ENCODE measurements around the gene IL1A. TPM values are rescaled to one million over a fixed set of nuclear protein-coding genes. Genes with fewer than 3 reads are reported as not detected.

Gene IL1A
- total and polyA plus RNA-seq, 4 experiments from 2014 or later, result 0.15 TPM; not detected in 3

DNA sequence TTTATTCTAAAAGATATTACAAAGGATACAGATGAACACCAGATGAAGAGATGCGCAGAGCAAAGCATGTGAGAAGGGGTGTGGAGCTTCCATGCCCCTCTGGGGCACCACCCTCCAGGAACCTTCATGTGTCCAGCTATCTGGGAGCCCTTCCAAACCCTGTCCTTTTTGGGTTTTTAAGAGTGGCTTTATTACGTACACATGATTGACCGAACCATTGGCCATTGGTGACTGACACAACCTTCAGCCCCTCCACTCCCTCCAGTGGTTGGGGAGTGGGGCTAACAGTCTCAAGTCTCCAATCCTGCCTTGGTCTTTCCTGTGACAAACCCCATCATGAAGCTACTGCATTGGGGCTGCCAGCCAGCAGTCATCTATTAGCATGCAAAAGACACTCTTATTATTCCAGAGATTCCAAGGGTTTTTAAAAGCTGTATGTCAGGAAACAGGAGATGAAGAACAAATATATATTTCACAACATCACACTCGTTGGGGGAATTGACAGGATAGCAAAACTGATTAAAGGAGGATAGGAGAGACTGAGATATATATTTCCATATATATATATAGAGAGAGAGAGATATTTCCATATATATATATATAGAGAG lies 32.9 kb upstream of the IL1A start:
- no peak for DNase-seq
- ChIA-PET CTCF (ENCODE audit: partially characterized antibody) (no interaction called here), POLR2A (ENCODE audit: partially characterized antibody) (no interaction called here)
- intact Hi-C loops (cut with micrococcal nuclease), result no loop called here
- H3K27me3 Mint-ChIP-seq, result no peaks in the 10 kb centered on the region
- H3K4me1 Mint-ChIP-seq, result peaks cover 5 to 24% (median 13%) of the 10 kb centered on the region in 4 donors
- Histone ChIP-seq H3K27me3 (ENCODE audit: insufficient read depth, low read length) (no peaks in the 10 kb centered on the region), H3K9me3 (ENCODE audit: control insufficient read depth in 1 of 2, low read length in 2 of 2) (no peaks in the 10 kb centered on the region), H3K4me1 (ENCODE audit: insufficient read depth, low read length) (peaks cover 13% of the 10 kb centered on the region), H3K36me3 (ENCODE audit: insufficient read depth, low read length) (no peaks in the 10 kb centered on the region), H3K4me3 (ENCODE audit: low read length in 2 of 2) (no peak overlapping the region), H3K27ac (ENCODE audit: low read depth, low read length) (no peak overlapping the region)
- no peak overlapping the region for H3K27ac Mint-ChIP-seq
- H3K4me3 Mint-ChIP-seq, result no peak overlapping the region
- no peaks in the 10 kb centered on the region for H3K36me3 Mint-ChIP-seq
- H3K9me3 Mint-ChIP-seq, result no peaks in the 10 kb centered on the region

DNA sequence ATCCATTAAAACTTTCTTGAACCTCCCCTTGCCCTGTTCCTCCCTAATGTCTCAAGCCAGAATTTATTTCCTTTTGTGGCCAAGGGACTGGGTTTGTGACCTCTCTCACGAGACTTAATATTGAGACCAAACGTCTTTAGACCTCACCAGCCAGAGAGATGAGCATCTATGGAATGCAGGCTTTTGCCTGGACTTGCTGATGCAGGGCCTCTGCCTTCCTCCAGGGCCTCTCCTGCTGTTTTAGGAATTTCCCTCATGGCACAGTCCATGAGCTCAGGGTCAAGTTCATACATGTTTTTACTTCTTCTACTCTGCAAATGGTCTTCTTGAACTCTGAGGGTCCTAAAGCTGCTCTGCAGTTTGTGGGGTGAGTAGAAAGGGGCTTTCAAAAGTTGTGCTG lies 30.0 kb upstream of the IL1A start:
- ChIA-PET POLR2A (ENCODE audit: partially characterized antibody) (no interaction called here), CTCF (ENCODE audit: partially characterized antibody) (no interaction called here)
- no peak for DNase-seq
- intact Hi-C loops (cut with micrococcal nuclease), result no loop called here
- no peak overlapping the region for H3K27ac ChIP-seq (ENCODE audit: low read depth, low read length)
- Mint-ChIP-seq H3K36me3 (no peaks in the 10 kb centered on the region), H3K4me3 (no peak overlapping the region), H3K9me3 (peaks cover 0 to 4% (median 1%) of the 10 kb centered on the region in 8 donors), H3K27me3 (no peaks in the 10 kb centered on the region), H3K4me1 (peaks cover 11 to 25% (median 17%) of the 10 kb centered on the region in 4 donors), H3K27ac (peak overlapping the region in 1 of 7 donors; percentile 11)
- no peaks in the 10 kb centered on the region for H3K27me3 ChIP-seq (ENCODE audit: insufficient read depth, low read length)
- no peak overlapping the region for H3K4me3 ChIP-seq (ENCODE audit: low read length in 2 of 2)
- H3K4me1 ChIP-seq (ENCODE audit: insufficient read depth, low read length), result peaks cover 18% of the 10 kb centered on the region
- no peaks in the 10 kb centered on the region for H3K36me3 ChIP-seq (ENCODE audit: insufficient read depth, low read length)
- H3K9me3 ChIP-seq (ENCODE audit: control insufficient read depth in 1 of 2, low read length in 2 of 2), result no peaks in the 10 kb centered on the region

DNA sequence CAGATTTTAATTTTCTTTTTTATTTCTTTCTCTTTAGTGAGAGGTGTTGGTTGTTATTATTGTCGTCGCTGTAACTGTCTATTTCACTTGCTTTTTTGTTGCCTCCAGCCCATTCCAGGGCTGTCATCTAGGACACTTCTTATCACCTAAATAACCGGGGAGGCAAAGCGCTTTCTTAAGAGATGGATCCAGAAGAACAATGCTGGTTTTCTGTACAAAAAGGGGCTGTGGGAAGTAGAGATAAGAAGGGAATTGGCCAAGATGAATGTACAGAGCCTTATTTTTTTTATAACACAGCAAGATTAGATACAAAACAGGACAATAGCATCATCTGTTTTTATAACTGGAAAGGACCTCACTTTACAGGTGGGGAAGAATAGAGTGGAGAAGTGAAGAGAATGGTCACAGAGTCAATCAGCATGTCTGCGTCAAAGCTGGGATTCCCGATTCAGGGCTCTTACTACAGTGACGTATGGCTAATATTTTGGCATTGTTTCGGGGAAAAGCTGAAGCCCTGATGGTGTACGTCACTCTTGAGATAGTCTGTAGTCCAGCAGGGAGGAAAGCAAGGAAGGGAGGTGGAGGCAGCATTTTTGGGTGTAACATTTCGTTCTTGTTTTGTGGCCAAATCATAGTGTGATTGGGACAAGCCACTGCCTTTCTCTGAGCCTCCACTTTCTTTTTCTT lies 29.1 kb upstream of the IL1A start:
- Histone ChIP-seq H3K4me3 (ENCODE audit: low read length in 2 of 2) (no peak overlapping the region), H3K9me3 (ENCODE audit: control insufficient read depth in 1 of 2, low read length in 2 of 2) (no peaks in the 10 kb centered on the region), H3K27ac (ENCODE audit: low read depth, low read length) (no peak overlapping the region), H3K36me3 (ENCODE audit: insufficient read depth, low read length) (no peaks in the 10 kb centered on the region), H3K4me1 (ENCODE audit: insufficient read depth, low read length) (peaks cover 18% of the 10 kb centered on the region), H3K27me3 (ENCODE audit: insufficient read depth, low read length) (no peaks in the 10 kb centered on the region)
- DNase-seq, result no peak
- peaks cover 0 to 9% (median 3%) of the 10 kb centered on the region in 8 donors for H3K9me3 Mint-ChIP-seq
- ChIA-PET POLR2A (ENCODE audit: partially characterized antibody) (no interaction called here), CTCF (ENCODE audit: partially characterized antibody) (interaction anchor here (0.6 kb wide), 1 partner anchor 63 kb away, joined by 3 read pairs; no protein-coding TSS in a partner anchor)
- no peak overlapping the region for H3K4me3 Mint-ChIP-seq
- intact Hi-C loops (cut with micrococcal nuclease), result no loop called here
- H3K4me1 Mint-ChIP-seq, result peaks cover 11 to 25% (median 17%) of the 10 kb centered on the region in 4 donors
- no peak overlapping the region for H3K27ac Mint-ChIP-seq
- no peaks in the 10 kb centered on the region for H3K27me3 Mint-ChIP-seq
- no peaks in the 10 kb centered on the region for H3K36me3 Mint-ChIP-seq

DNA sequence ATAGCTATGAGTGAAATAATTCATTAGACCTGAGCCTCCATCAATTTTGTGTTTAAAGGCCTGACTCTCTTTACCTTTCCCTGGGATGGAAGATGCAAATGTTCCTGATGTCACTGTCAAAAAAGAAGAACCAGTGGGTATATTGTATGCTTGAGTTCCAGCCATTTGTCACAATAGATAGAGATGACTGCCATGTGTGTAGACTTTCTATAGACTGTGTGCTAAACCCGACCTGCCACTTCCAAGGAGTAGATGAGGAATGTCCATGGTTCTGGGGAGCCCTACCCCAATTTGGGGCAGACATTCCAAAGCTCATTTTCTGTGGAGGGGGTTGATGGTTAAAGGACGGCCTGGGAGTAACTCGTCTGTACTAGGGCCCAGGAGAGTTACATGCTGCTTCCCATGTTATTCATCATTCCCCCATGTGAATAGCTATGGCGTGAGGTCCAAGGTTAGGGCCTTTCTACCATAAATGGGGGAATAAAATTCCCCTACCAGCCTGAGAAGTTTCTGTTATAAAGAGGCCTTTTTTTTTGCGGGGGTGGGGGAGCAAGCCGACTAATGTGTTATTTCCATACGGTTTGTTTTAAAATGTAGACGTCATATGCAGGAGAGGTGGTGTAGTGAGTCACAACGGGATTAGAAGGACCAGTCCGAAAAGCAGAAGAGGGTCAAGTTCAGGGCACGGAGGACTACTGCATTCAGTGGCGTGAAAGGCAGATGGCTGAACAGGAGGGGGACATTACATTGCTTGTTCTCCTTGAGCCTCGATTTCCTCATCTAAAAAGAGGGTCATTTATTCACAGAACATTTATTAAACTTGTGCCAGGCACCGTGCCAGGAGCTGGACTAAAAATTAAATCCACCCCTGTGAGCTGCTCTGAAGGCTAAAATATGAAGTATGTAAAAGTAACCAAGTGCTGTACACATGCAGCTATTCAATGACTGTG lies 28.3 kb upstream of the IL1A start:
- CTCF ChIA-PET (ENCODE audit: partially characterized antibody), result interaction anchor here (0.6 kb wide), 1 partner anchor 62 kb away, joined by 3 read pairs; no protein-coding TSS in a partner anchor
- POLR2A ChIA-PET (ENCODE audit: partially characterized antibody), result interaction anchor here (0.6 kb wide), 1 partner anchor 21 kb away, joined by 3 read pairs; no protein-coding TSS in a partner anchor
- Histone ChIP-seq H3K36me3 (ENCODE audit: insufficient read depth, low read length) (no peaks in the 10 kb centered on the region), H3K27me3 (ENCODE audit: insufficient read depth, low read length) (no peaks in the 10 kb centered on the region), H3K4me3 (ENCODE audit: low read length in 2 of 2) (no peak overlapping the region), H3K4me1 (ENCODE audit: insufficient read depth, low read length) (peaks cover 18% of the 10 kb centered on the region), H3K27ac (ENCODE audit: low read depth, low read length) (no peak overlapping the region), H3K9me3 (ENCODE audit: control insufficient read depth in 1 of 2, low read length in 2 of 2) (no peaks in the 10 kb centered on the region)
- Mint-ChIP-seq H3K27me3 (no peaks in the 10 kb centered on the region), H3K27ac (peak overlapping the region in 3 of 7 donors; percentile 67 to 75 (median 75)), H3K4me1 (peaks cover 11 to 25% (median 17%) of the 10 kb centered on the region in 4 donors), H3K36me3 (no peaks in the 10 kb centered on the region), H3K9me3 (peaks cover 0 to 12% (median 4%) of the 10 kb centered on the region in 8 donors), H3K4me3 (peak overlapping the region in 2 of 8 donors; percentile 35 to 47)
- intact Hi-C loops (cut with micrococcal nuclease), result no loop called here
- DNase-seq, result no peak

DNA sequence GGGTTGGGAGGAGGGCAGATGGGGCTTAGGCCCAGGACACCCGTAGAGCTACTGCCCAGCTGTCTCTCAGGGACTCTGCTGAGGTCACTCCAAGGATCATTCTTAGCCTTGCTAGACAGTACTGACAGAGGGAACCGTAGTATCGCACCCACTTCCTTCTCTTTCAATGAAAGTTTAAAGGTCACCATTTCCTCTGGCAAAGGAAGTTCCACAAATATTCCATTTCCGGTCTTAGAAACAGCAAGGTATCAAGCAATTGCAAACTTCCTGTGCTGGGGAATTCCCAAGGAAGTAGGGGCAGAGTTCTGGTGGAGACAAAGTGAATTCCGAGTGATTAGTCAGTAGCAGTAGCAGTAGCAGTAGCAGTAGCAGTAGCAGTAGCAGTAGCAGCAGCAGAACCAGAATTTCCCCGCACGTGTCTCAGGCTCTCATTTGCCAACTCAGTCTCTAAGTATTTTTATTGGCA lies 27.6 kb upstream of the IL1A start:
- Mint-ChIP-seq H3K4me1 (peaks cover 11 to 25% (median 17%) of the 10 kb centered on the region in 4 donors), H3K27ac (peak overlapping the region in 3 of 7 donors; percentile 17 to 75 (median 67)), H3K27me3 (no peaks in the 10 kb centered on the region), H3K9me3 (peaks cover 0 to 16% (median 9%) of the 10 kb centered on the region in 8 donors), H3K36me3 (no peaks in the 10 kb centered on the region), H3K4me3 (peak overlapping the region in 3 of 8 donors; percentile 11 to 47 (median 46))
- H3K9me3 ChIP-seq (ENCODE audit: control insufficient read depth in 1 of 2, low read length in 2 of 2), result no peaks in the 10 kb centered on the region
- no peak overlapping the region for H3K4me3 ChIP-seq (ENCODE audit: low read length in 2 of 2)
- peak in 2 of 5 donors; percentile 1 to 7 for DNase-seq
- ChIA-PET CTCF (ENCODE audit: partially characterized antibody) (no interaction called here), POLR2A (ENCODE audit: partially characterized antibody) (interaction anchor here (0.6 kb wide), 1 partner anchor 20 kb away, joined by 3 read pairs; no protein-coding TSS in a partner anchor)
- no peaks in the 10 kb centered on the region for H3K36me3 ChIP-seq (ENCODE audit: insufficient read depth, low read length)
- intact Hi-C loops (cut with micrococcal nuclease), result no loop called here
- peaks cover 18% of the 10 kb centered on the region for H3K4me1 ChIP-seq (ENCODE audit: insufficient read depth, low read length)
- no peak overlapping the region for H3K27ac ChIP-seq (ENCODE audit: low read depth, low read length)
- no peaks in the 10 kb centered on the region for H3K27me3 ChIP-seq (ENCODE audit: insufficient read depth, low read length)

DNA sequence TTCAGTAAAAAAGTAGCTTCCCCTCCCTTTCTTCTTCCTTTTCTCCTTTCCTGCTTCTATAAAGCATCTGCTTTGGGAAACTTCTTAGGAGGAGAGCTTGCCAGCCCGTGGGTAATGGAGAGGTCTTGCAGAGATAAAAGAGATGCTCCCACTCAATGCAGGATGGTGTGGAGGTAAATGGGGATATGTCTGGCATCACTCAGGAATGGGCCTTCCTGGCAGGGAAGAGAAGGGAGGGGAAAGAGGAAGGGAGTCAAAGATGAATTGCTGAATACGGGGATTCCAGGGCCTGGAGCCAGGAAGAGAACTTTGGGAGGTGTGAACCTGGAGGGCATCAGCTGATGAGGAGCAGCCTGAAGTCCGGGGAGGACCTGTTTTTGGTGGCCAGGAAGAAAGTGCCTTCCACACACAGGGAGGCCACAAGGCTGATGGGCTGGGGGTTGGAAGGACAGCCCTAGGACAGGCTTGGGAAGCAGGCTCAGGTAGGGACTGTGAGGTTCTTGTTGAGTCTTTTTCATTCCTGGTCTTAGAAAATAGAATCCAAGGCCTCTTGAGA lies 27.1 kb upstream of the IL1A start:
- intact Hi-C loops (cut with micrococcal nuclease), result no loop called here
- CTCF ChIA-PET (ENCODE audit: partially characterized antibody), result no interaction called here
- H3K9me3 Mint-ChIP-seq, result peaks cover 0 to 16% (median 9%) of the 10 kb centered on the region in 8 donors

More for the DNA sequence above, 27.1 kb upstream of the IL1A start:
- Histone ChIP-seq H3K4me3 (ENCODE audit: low read length in 2 of 2) (no peak overlapping the region), H3K36me3 (ENCODE audit: insufficient read depth, low read length) (no peaks in the 10 kb centered on the region), H3K9me3 (ENCODE audit: control insufficient read depth in 1 of 2, low read length in 2 of 2) (no peaks in the 10 kb centered on the region), H3K27ac (ENCODE audit: low read depth, low read length) (no peak overlapping the region), H3K4me1 (ENCODE audit: insufficient read depth, low read length) (peaks cover 18% of the 10 kb centered on the region), H3K27me3 (ENCODE audit: insufficient read depth, low read length) (no peaks in the 10 kb centered on the region)
- POLR2A ChIA-PET (ENCODE audit: partially characterized antibody), result no interaction called here
- peak overlapping the region in 3 of 7 donors; percentile 17 to 85 (median 78) for H3K27ac Mint-ChIP-seq
- no peak for DNase-seq
- H3K4me3 Mint-ChIP-seq, result peak overlapping the region in 3 of 8 donors; percentile 8 to 55 (median 26)
- H3K27me3 Mint-ChIP-seq, result no peaks in the 10 kb centered on the region
- no peaks in the 10 kb centered on the region for H3K36me3 Mint-ChIP-seq
- peaks cover 11 to 25% (median 17%) of the 10 kb centered on the region in 4 donors for H3K4me1 Mint-ChIP-seq

Data from CD4-positive, alpha-beta memory T cell (primary cell).